Kidney (tissue), 14 donors: ENCODE measurements around the gene TMEM273. TPM values are rescaled to one million over a fixed set of nuclear protein-coding genes. Genes with fewer than 3 reads are reported as not detected.

Source experiments
- DNase-seq, 5 donors: peaks; one replicate each; pipeline ENCODE4 v3.0.0-alpha.2; 2013 to 2020
- FAIRE-seq: peaks from 2 replicates; lab custom pipeline; 2012; peaks lifted over from hg19 to GRCh38; lab: Jason Lieb, UNC
- H3K27ac ChIP-seq, 2 donors: one replicate each; pipeline ENCODE4 v1.7.0; 2013; ENCODE audit warnings: low read depth in 2 of 2, low read length in 2 of 2, inconsistent platforms in 1 of 2
- H3K27me3 ChIP-seq: one replicate; pipeline ENCODE4 v1.7.1; 2013; ENCODE audit warnings: low read length, inconsistent platforms; ENCODE audit not compliant: control insufficient read depth, insufficient read depth
- H3K36me3 ChIP-seq, 3 donors: one replicate each; pipeline versions ENCODE4 v1.7.0 to v1.7.1; 2013; ENCODE audit warnings: low read length in 3 of 3, control low read depth in 1 of 3, inconsistent platforms in 1 of 3; ENCODE audit not compliant: insufficient read depth in 3 of 3, control insufficient read depth in 2 of 3
- H3K4me1 ChIP-seq, 3 donors: one replicate each; pipeline versions ENCODE4 v1.7.0 to v1.7.1; 2013; ENCODE audit warnings: low read length in 3 of 3, inconsistent platforms in 1 of 3, low read depth in 1 of 3; ENCODE audit not compliant: control insufficient read depth in 2 of 3, insufficient read depth in 2 of 3
- H3K4me3 ChIP-seq, 3 donors: one replicate each; pipeline versions ENCODE4 v1.7.0 to v1.8.1; 2013; ENCODE audit warnings: low read length in 3 of 3, control low read depth in 1 of 3, inconsistent platforms in 1 of 3
- H3K9ac ChIP-seq, 3 donors: one replicate each; pipeline versions ENCODE4 v1.7.0 to v1.7.1; 2013; ENCODE audit warnings: low read length in 3 of 3, control low read depth in 1 of 3, inconsistent platforms in 1 of 3
- H3K9me3 ChIP-seq, 3 donors: one replicate each; pipeline versions ENCODE4 v1.7.0 to v1.7.1; 2013; ENCODE audit warnings: low read length in 3 of 3, control low read depth in 1 of 3, inconsistent platforms in 1 of 3; ENCODE audit not compliant: control insufficient read depth in 2 of 3, insufficient read depth in 1 of 3
- intact Hi-C: fragments of 100-400 bp; cut with DNase I; formaldehyde crosslinking; loops from one replicate; pipeline ENCODE4 v1.11.1; 2022
- polyA plus RNA-seq: library from polyadenylated mRNA; stranded (reverse); fragments of 350-450 nt; fragmentation: Illumina TruSeq; extraction: RNeasy Lipid Tissue Mini Kit (QIAGEN cat#74804); gene quantifications from one replicate; pipeline ENCODE4 v1.2.3, GENCODE V29; 2014; ENCODE audit warnings: low read depth, low replicate concordance; ENCODE audit not compliant: insufficient read depth
- total RNA-seq: library from RNA; stranded (reverse); fragmentation: NEBNext Ultra II Directional; extraction: Animal tissue kit (Norgen Biotek cat#: 25700); gene quantifications from one replicate; pipeline ENCODE4 v1.2.1, GENCODE V29; 2021
- TF ChIP-seq, protein P1 (sequence below): IDR thresholded peaks from 3 replicates; pipeline ENCODE4 v1.5.1; 2012; ENCODE audit warnings: mild to moderate bottlenecking, moderate library complexity, borderline replicate concordance; ENCODE audit not compliant: insufficient read depth; ENCODE audit errors: extremely low read depth
- donor health status: control.
- donor health status: control.
- donor health status: control.
- donor health status: control.
- donor health status: control.
- donor health status: DM: yes; HTN: yes; CAD: no.
- donor health status: Normal renal cell carcinoma (clear cell type).

Gene TMEM273
- total and polyA plus RNA-seq, 2 donors from 2014 or later, result 3.2 to 16.8 TPM

DNA sequence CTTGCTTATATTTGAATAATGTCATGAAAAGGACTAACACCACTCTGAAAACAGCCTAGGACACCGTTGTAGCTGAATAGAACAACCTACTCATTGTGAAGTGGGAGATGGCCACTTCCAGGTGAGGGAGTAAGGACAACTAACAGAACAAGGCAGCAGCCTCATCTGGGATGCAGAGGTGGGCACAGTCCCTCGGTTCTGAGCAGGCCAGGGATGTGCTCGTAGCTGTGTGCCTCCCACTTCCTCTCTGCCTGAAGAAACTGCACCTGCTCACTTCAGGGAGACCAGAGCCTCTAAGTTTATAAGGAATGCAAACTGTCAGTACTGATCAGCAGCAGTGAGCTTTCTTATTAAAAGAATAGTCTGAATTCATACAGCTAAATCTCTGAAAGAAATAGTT, 75.3 kb downstream of the TMEM273 start:
- no peaks in the 10 kb centered on the region for H3K9me3 ChIP-seq
- no peak overlapping the region for H3K9ac ChIP-seq
- H3K27me3 ChIP-seq, result no peaks in the 10 kb centered on the region
- H3K36me3 ChIP-seq, result no peaks in the 10 kb centered on the region
- no peak overlapping the region for H3K4me3 ChIP-seq
- TF ChIP-seq, protein P1, sequence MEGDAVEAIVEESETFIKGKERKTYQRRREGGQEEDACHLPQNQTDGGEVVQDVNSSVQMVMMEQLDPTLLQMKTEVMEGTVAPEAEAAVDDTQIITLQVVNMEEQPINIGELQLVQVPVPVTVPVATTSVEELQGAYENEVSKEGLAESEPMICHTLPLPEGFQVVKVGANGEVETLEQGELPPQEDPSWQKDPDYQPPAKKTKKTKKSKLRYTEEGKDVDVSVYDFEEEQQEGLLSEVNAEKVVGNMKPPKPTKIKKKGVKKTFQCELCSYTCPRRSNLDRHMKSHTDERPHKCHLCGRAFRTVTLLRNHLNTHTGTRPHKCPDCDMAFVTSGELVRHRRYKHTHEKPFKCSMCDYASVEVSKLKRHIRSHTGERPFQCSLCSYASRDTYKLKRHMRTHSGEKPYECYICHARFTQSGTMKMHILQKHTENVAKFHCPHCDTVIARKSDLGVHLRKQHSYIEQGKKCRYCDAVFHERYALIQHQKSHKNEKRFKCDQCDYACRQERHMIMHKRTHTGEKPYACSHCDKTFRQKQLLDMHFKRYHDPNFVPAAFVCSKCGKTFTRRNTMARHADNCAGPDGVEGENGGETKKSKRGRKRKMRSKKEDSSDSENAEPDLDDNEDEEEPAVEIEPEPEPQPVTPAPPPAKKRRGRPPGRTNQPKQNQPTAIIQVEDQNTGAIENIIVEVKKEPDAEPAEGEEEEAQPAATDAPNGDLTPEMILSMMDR, result no peak
- H3K27ac ChIP-seq, result no peak overlapping the region
- peaks cover 0 to 19% (median 3%) of the 10 kb centered on the region in 3 donors for H3K4me1 ChIP-seq
- no peak for DNase-seq
- no peak for FAIRE-seq
- intact Hi-C loops, result no loop called here

DNA sequence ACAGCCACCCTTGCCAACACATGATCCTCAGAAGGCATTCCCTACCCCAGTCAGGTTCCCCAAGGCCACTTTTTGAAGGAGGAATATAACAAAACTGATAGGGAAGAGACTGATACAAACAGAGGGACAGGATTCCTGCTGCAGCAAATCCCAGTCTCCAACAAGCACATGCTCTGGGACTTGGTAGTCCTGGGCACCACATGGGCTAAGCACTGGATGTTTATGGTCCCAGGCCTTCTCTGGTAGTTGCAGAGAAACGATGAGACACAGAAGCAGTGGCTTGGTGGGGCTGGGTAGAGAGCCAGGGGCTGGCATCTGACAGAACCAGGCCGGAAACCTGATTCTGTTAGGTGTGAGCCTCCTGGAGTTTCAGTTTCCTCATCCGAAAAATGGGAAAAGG, 76.1 kb downstream of the TMEM273 start:
- H3K4me3 ChIP-seq, result no peak overlapping the region
- FAIRE-seq, result no peak
- no peak for DNase-seq
- no peaks in the 10 kb centered on the region for H3K9me3 ChIP-seq
- H3K9ac ChIP-seq, result no peak overlapping the region
- H3K36me3 ChIP-seq, result no peaks in the 10 kb centered on the region
- H3K27me3 ChIP-seq, result no peaks in the 10 kb centered on the region
- H3K27ac ChIP-seq, result no peak overlapping the region
- intact Hi-C loops, result no loop called here
- peaks cover 0 to 13% (median 3%) of the 10 kb centered on the region in 3 donors for H3K4me1 ChIP-seq
- TF ChIP-seq, protein P1, result no peak

DNA sequence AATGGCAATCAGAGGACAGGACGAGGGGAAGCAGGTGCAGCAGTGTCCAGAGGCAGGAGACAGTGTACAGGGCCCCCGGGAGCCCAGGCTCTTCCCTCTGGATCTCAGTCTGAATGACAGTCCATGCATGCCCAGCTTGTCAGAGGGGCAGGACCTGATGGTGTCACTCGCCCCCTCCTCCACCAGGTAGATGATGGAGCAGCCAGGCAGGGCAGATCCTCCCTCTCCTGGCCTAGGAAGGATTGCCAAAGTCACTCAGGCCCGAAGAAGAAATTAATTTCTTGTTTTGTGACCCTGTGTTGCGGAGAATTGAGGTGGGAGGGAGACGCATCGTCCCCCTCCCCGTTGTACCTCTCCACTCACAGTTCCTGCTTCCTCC, 76.9 kb downstream of the TMEM273 start:
- intact Hi-C loops, result no loop called here
- Histone ChIP-seq H3K36me3 (no peaks in the 10 kb centered on the region), H3K27me3 (no peaks in the 10 kb centered on the region), H3K27ac (no peak overlapping the region), H3K9ac (no peak overlapping the region), H3K4me1 (peaks cover 0 to 12% (median 6%) of the 10 kb centered on the region in 3 donors), H3K9me3 (no peaks in the 10 kb centered on the region), H3K4me3 (no peak overlapping the region)
- TF ChIP-seq, protein P1, result no peak
- FAIRE-seq (no peak), DNase-seq (peak in 2 of 5 donors; percentile 18 to 25)
